ENCODE data around the gene ATXN7.

ATXN7 gene

DNA sequence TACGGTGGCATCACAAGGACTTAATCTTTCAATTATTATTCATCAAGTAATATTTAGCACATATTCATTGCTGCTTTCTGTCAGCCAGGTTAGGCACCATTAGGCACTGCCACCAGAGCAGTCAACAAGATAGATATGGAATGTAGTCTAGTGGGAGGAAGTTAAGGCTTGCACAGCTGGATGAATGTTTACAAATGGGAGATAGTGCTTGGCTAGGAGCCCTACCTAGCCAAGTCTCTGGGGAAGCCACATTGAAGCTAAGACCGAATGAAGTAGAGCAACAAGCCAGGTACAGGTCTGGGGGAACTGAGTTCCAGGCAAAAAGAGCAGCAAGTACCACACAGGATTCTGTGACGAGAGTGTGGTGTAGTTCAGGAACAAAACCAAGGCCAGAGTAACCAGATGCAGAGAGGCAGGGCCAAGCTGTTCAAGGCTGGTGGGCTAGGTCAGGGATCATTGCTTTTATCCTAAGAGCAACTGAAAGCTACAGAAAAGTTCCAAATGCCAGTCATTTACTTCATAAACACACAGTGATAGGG is 82.0 kb downstream of the ATXN7 start:
- POLR2A ChIA-PET, result no interaction called here
- no peak for DNase-seq (ENCODE audit: extremely low spot score)
- CTCF ChIA-PET, result interaction anchor here (0.8 to 5.9 kb wide), 3 partner anchors 12 to 51 kb away, joined by 3 to 37 read pairs (median 15); no protein-coding TSS in a partner anchor
- TF ChIP-seq, protein P1, sequence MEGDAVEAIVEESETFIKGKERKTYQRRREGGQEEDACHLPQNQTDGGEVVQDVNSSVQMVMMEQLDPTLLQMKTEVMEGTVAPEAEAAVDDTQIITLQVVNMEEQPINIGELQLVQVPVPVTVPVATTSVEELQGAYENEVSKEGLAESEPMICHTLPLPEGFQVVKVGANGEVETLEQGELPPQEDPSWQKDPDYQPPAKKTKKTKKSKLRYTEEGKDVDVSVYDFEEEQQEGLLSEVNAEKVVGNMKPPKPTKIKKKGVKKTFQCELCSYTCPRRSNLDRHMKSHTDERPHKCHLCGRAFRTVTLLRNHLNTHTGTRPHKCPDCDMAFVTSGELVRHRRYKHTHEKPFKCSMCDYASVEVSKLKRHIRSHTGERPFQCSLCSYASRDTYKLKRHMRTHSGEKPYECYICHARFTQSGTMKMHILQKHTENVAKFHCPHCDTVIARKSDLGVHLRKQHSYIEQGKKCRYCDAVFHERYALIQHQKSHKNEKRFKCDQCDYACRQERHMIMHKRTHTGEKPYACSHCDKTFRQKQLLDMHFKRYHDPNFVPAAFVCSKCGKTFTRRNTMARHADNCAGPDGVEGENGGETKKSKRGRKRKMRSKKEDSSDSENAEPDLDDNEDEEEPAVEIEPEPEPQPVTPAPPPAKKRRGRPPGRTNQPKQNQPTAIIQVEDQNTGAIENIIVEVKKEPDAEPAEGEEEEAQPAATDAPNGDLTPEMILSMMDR (IDR thresholded peaks at IDR 0.05; ENCODE audit: control extremely low read depth, extremely low read depth, low read depth, missing control alignments), result no peak

DNA sequence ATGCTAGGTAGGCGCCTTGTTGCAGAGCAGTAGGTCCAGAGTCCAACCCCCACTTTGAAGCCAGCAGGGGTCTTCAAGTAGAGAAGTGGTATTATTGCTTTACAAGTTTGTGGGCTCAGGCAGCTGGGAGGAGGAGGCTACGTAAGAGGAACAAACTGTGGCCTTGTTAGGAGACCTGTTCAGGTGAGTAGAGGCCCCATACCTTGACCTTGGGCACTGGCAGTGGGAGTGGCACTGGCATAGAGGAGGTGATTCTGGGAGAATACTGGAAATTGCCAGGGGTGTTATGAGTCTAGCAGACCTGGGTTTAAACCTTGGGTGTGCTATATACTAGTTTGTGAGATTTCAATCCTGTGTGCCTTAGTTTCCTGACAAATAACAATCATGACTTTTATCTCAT is 83.1 kb downstream of the ATXN7 start:
- ChIA-PET CTCF (interaction anchor here (1.5 to 5.9 kb wide), 3 partner anchors 11 to 15 kb away, joined by 4 to 37 read pairs (median 15); no protein-coding TSS in a partner anchor), POLR2A (no interaction called here)
- no peak for DNase-seq (ENCODE audit: extremely low spot score)
- TF ChIP-seq, protein P1 (IDR thresholded peaks at IDR 0.05; ENCODE audit: control extremely low read depth, extremely low read depth, low read depth, missing control alignments), result no peak

DNA sequence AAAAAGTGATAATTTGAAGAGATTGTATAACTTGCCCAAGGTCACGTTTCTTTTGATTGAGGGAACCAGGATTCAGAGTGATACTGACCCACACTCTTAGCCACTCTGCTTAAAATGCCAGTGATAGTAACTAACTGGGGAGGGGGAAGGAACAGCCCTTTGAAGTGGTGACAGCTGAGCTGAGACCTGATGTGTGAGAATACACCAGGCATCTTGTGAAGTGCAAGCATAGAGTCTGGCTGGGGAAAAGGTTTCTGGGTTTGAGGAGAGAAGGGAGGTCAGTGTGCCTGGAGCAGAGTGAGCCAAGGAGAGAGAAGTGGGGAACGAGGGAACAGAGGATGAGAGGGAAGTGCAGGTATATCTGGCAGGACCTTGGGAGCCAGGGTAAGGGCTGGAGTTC is 83.9 kb downstream of the ATXN7 start:
- no peak for DNase-seq (ENCODE audit: extremely low spot score)
- ChIA-PET CTCF (interaction anchor here (1.2 to 5.9 kb wide), 5 partner anchors 10 to 19 kb away, joined by 3 to 37 read pairs (median 4); no protein-coding TSS in a partner anchor), POLR2A (no interaction called here)
- TF ChIP-seq, protein P1 (IDR thresholded peaks at IDR 0.05; ENCODE audit: control extremely low read depth, extremely low read depth, low read depth, missing control alignments), result no peak

DNA sequence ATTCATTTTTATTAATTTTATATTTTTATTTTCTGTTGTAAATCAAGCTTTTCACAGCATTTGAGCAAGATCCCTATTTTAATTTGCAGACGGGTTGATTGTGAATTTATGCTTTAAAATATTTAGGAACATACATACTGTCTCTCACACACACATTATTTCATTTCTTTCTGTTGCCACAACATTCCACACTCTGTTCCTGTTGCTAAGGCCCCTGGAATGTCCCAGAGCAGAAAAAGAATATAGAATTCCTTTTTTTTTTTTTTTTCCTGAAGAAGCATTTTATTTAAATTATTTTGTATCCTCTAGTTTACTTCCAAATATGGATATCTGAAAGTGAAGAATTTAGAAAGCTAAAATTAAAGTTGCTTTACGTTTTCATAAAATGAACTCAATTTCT is 85.3 kb downstream of the ATXN7 start:
- TF ChIP-seq, protein P1 (IDR thresholded peaks at IDR 0.05; ENCODE audit: control extremely low read depth, extremely low read depth, low read depth, missing control alignments), result no peak
- ChIA-PET POLR2A (interaction anchor here (0.6 kb wide), 1 partner anchor 1862 kb away, joined by 3 read pairs; no protein-coding TSS in a partner anchor), CTCF (interaction anchor here (1.3 to 5.9 kb wide), 6 partner anchors 9 to 28 kb away, joined by 4 to 37 read pairs (median 4); no protein-coding TSS in a partner anchor)
- no peak for DNase-seq (ENCODE audit: extremely low spot score)

DNA sequence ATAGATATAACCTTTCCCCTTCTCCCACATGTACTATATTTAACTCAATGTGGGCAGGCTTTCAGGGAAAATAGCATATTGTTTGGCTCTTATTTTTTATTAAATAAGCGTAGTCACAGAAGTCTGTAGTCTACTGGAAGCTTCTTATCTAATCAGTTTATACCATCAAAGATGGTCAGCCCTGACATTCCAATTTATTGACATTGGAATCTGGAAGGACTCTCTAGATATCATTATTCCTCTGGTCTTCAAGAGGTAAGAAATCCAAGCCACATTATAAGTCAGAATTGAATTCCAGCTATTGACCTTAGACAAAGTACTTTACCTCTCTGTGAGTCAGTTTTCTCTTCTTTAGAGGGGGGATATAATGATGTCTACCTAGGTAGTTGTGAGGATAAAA is 87.0 kb downstream of the ATXN7 start:
- no peak for DNase-seq (ENCODE audit: extremely low spot score)
- CTCF ChIA-PET, result interaction anchor here (0.9 to 3.3 kb wide), 4 partner anchors 12 to 27 kb away, joined by 3 to 36 read pairs (median 6); no protein-coding TSS in a partner anchor
- TF ChIP-seq, protein P1 (IDR thresholded peaks at IDR 0.05; ENCODE audit: control extremely low read depth, extremely low read depth, low read depth, missing control alignments), result no peak
- POLR2A ChIA-PET, result no interaction called here

DNA sequence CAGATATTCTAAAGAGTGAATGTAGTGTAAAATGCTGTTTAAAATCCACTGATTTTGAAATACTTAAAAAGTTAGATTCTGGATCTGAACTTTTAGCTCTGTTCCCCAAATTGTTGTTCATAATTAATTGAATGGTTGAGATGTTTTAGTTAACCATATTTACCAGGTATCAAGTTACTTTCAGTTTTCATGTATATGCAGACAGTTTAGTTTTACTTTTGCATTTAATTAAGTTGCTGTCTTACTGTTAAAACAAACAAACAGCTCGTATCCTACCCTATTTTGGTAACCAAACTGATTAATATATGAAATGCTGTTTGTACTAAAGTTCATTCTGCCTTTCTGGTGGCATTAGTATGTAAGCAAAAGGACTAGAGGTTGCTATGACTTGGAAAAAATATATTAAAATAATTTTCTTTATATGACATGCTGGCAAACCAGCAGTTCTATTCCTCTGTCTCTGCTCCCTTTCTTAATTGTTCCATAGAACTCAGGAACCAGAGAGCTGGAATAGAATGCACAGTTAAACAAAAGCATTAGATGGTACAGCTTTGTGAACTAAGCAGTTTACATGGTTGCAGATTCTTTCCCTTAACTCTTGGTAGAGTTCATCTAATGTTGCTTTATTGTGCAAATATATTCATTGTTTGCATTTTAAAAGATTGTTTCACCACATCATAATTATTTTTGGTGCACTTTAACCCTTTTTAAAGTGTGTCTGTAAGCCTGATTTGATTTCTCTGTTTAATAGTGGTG is 88.0 kb downstream of the ATXN7 start:
- TF ChIP-seq, protein P1 (IDR thresholded peaks at IDR 0.05; ENCODE audit: control extremely low read depth, extremely low read depth, low read depth, missing control alignments), result no peak
- ChIA-PET CTCF (interaction anchor here (0.9 to 3.3 kb wide), 4 partner anchors 11 to 26 kb away, joined by 3 to 36 read pairs (median 6); no protein-coding TSS in a partner anchor), POLR2A (no interaction called here)
- no peak for DNase-seq (ENCODE audit: extremely low spot score)

Data from GM10248 (cell line).